Duodenal mucosa (tissue), 2 donors: Measurements from ENCODE around the gene HHAT.

Experiments used
- H3K27ac ChIP-seq: one replicate; pipeline ENCODE4 v1.7.0; 2013; ENCODE audit warnings: low read depth, low read length
- H3K27me3 ChIP-seq, 2 donors: one replicate each; pipeline ENCODE4 v1.7.0; 2013; ENCODE audit warnings: low read length in 2 of 2, control low read depth in 1 of 2; ENCODE audit not compliant: insufficient read depth in 2 of 2, control insufficient read depth in 1 of 2
- H3K36me3 ChIP-seq, 2 donors: one replicate each; pipeline ENCODE4 v1.7.0; 2013; ENCODE audit warnings: low read length in 2 of 2, control low read depth in 1 of 2; ENCODE audit not compliant: insufficient read depth in 2 of 2, control insufficient read depth in 1 of 2
- H3K4me1 ChIP-seq, 2 donors: one replicate each; pipeline ENCODE4 v1.7.0; 2013; ENCODE audit warnings: low read length in 2 of 2, control low read depth in 1 of 2; ENCODE audit not compliant: insufficient read depth in 2 of 2, control insufficient read depth in 1 of 2
- H3K4me3 ChIP-seq, 2 donors: one replicate each; pipeline ENCODE4 v1.7.0; 2013; ENCODE audit warnings: low read length in 2 of 2, low read depth in 1 of 2
- H3K9ac ChIP-seq, 2 donors: one replicate each; pipeline ENCODE4 v1.7.0; 2013; ENCODE audit warnings: low read length in 2 of 2, low read depth in 1 of 2
- H3K9me3 ChIP-seq, 2 donors: one replicate each; pipeline ENCODE4 v1.7.0; 2013; ENCODE audit warnings: low read length in 2 of 2, control low read depth in 1 of 2; ENCODE audit not compliant: control insufficient read depth in 1 of 2

The HHAT gene

GRCh38 chr1:210490781-210491180, 162.1 kb downstream of the HHAT start:
- no peak overlapping the region for H3K9ac ChIP-seq
- H3K36me3 ChIP-seq = no peaks in the 10 kb centered on the region
- H3K27me3 ChIP-seq = no peaks in the 10 kb centered on the region
- H3K4me3 ChIP-seq = no peak overlapping the region
- H3K27ac ChIP-seq = no peak overlapping the region
- H3K4me1 ChIP-seq = no peaks in the 10 kb centered on the region
- no peaks in the 10 kb centered on the region for H3K9me3 ChIP-seq

- H3K27me3 ChIP-seq = no peaks in the 10 kb centered on the region
- H3K27ac ChIP-seq = no peak overlapping the region
- no peaks in the 10 kb centered on the region for H3K36me3 ChIP-seq
- H3K9me3 ChIP-seq = no peaks in the 10 kb centered on the region
- H3K4me1 ChIP-seq = no peaks in the 10 kb centered on the region
- H3K9ac ChIP-seq = no peak overlapping the region
- no peak overlapping the region for H3K4me3 ChIP-seq
Observed at GRCh38 chr1:210496063-210496462, 167.4 kb downstream of the HHAT start.

- no peak overlapping the region for H3K4me3 ChIP-seq
- H3K27me3 ChIP-seq = no peaks in the 10 kb centered on the region
- H3K27ac ChIP-seq = no peak overlapping the region
- no peak overlapping the region for H3K9ac ChIP-seq
- H3K4me1 ChIP-seq = no peaks in the 10 kb centered on the region
- H3K9me3 ChIP-seq = no peaks in the 10 kb centered on the region
- H3K36me3 ChIP-seq = no peaks in the 10 kb centered on the region
Observed at GRCh38 chr1:210499956-210500355, 171.3 kb downstream of the HHAT start.

GRCh38 chr1:210500831-210501230, 172.1 kb downstream of the HHAT start:
- no peaks in the 10 kb centered on the region for H3K27me3 ChIP-seq
- no peak overlapping the region for H3K27ac ChIP-seq
- H3K4me1 ChIP-seq = no peaks in the 10 kb centered on the region
- H3K36me3 ChIP-seq = no peaks in the 10 kb centered on the region
- H3K9ac ChIP-seq = no peak overlapping the region
- H3K4me3 ChIP-seq = no peak overlapping the region
- no peaks in the 10 kb centered on the region for H3K9me3 ChIP-seq

GRCh38 chr1:210504286-210504685, 175.6 kb downstream of the HHAT start:
- no peaks in the 10 kb centered on the region for H3K4me1 ChIP-seq
- no peak overlapping the region for H3K4me3 ChIP-seq
- H3K36me3 ChIP-seq = no peaks in the 10 kb centered on the region
- no peak overlapping the region for H3K9ac ChIP-seq
- no peaks in the 10 kb centered on the region for H3K27me3 ChIP-seq
- no peaks in the 10 kb centered on the region for H3K9me3 ChIP-seq
- no peak overlapping the region for H3K27ac ChIP-seq

GRCh38 chr1:210505601-210506496, 177.1 kb downstream of the HHAT start:
- Histone ChIP-seq H3K36me3 (no peaks in the 10 kb centered on the region), H3K9ac (no peak overlapping the region), H3K27ac (no peak overlapping the region), H3K9me3 (no peaks in the 10 kb centered on the region), H3K4me3 (no peak overlapping the region), H3K4me1 (no peaks in the 10 kb centered on the region), H3K27me3 (no peaks in the 10 kb centered on the region)

- H3K27me3 ChIP-seq = no peaks in the 10 kb centered on the region
- H3K27ac ChIP-seq = no peak overlapping the region
Observed at GRCh38 chr1:210506689-210507088, 178.0 kb downstream of the HHAT start.

GRCh38 chr1:210516092-210516656, 187.5 kb downstream of the HHAT start:
- Histone ChIP-seq H3K27ac (no peak overlapping the region), H3K36me3 (no peaks in the 10 kb centered on the region), H3K27me3 (no peaks in the 10 kb centered on the region), H3K9me3 (no peaks in the 10 kb centered on the region), H3K4me3 (no peak overlapping the region), H3K4me1 (no peaks in the 10 kb centered on the region), H3K9ac (no peak overlapping the region)

More at GRCh38 chr1:210506689-210507088, 178.0 kb downstream of the HHAT start:
- Histone ChIP-seq H3K4me3 (no peak overlapping the region), H3K9ac (no peak overlapping the region), H3K9me3 (no peaks in the 10 kb centered on the region), H3K36me3 (no peaks in the 10 kb centered on the region), H3K4me1 (no peaks in the 10 kb centered on the region)

GRCh38 chr1:210516697-210517459, 188.2 kb downstream of the HHAT start:
- H3K4me3 ChIP-seq = no peak overlapping the region
- H3K27me3 ChIP-seq = no peaks in the 10 kb centered on the region
- H3K4me1 ChIP-seq = no peaks in the 10 kb centered on the region
- no peaks in the 10 kb centered on the region for H3K9me3 ChIP-seq
- H3K27ac ChIP-seq = no peak overlapping the region
- no peak overlapping the region for H3K9ac ChIP-seq
- H3K36me3 ChIP-seq = no peaks in the 10 kb centered on the region

GRCh38 chr1:210523830-210524229, 195.1 kb downstream of the HHAT start:
- Histone ChIP-seq H3K4me3 (no peak overlapping the region), H3K4me1 (no peaks in the 10 kb centered on the region), H3K27me3 (no peaks in the 10 kb centered on the region), H3K27ac (no peak overlapping the region), H3K9ac (no peak overlapping the region), H3K9me3 (no peaks in the 10 kb centered on the region), H3K36me3 (no peaks in the 10 kb centered on the region)
